ENCODE data around the gene SEC22A. TPM values are rescaled to one million over a fixed set of nuclear protein-coding genes. Genes with fewer than 3 reads are reported as not detected.

Gene SEC22A
- total RNA-seq, 1 donor from 2014 or later, result 9.5 TPM

GRCh38 chr3:123315271-123315595 is 113.5 kb downstream of the SEC22A start:
- H3K27ac ChIP-seq (replicated peaks), result peak overlapping the region; percentile 57
- TF ChIP-seq CTCF (IDR thresholded peaks at IDR 0.05; ENCODE audit: borderline replicate concordance), result no peak
- DNase-seq, result no peak
- H3K4me1 ChIP-seq, result peaks cover 32% of the 10 kb centered on the region
- intact Hi-C loops (cut with micrococcal nuclease), result no loop called here
- H3K4me3 ChIP-seq, result no peak overlapping the region
- peaks cover 81% of the 10 kb centered on the region for H3K36me3 ChIP-seq
- no peaks in the 10 kb centered on the region for H3K9me3 ChIP-seq (replicated peaks)
- H3K27me3 ChIP-seq (ENCODE audit: low read depth), result peaks cover 10% of the 10 kb centered on the region

- Histone ChIP-seq H3K9me3 (replicated peaks) (no peaks in the 10 kb centered on the region), H3K4me1 (peaks cover 56% of the 10 kb centered on the region), H3K36me3 (peaks cover 78% of the 10 kb centered on the region), H3K27me3 (ENCODE audit: low read depth) (peaks cover 10% of the 10 kb centered on the region), H3K27ac (replicated peaks) (no peak overlapping the region), H3K4me3 (no peak overlapping the region)
- DNase-seq, result no peak
- TF ChIP-seq CTCF (IDR thresholded peaks at IDR 0.05; ENCODE audit: borderline replicate concordance), result no peak
- intact Hi-C loops (cut with micrococcal nuclease), result no loop called here
Observed at GRCh38 chr3:123317716-123318115, 116.0 kb downstream of the SEC22A start.

GRCh38 chr3:123318374-123318773 is 116.6 kb downstream of the SEC22A start:
- Histone ChIP-seq H3K9me3 (replicated peaks) (no peaks in the 10 kb centered on the region), H3K36me3 (peaks cover 78% of the 10 kb centered on the region), H3K27me3 (ENCODE audit: low read depth) (peaks cover 10% of the 10 kb centered on the region), H3K4me3 (no peak overlapping the region), H3K27ac (replicated peaks) (no peak overlapping the region), H3K4me1 (peaks cover 62% of the 10 kb centered on the region)
- no peak for DNase-seq
- no peak for TF ChIP-seq CTCF (IDR thresholded peaks at IDR 0.05; ENCODE audit: borderline replicate concordance)
- intact Hi-C loops (cut with micrococcal nuclease), result no loop called here

DNA sequence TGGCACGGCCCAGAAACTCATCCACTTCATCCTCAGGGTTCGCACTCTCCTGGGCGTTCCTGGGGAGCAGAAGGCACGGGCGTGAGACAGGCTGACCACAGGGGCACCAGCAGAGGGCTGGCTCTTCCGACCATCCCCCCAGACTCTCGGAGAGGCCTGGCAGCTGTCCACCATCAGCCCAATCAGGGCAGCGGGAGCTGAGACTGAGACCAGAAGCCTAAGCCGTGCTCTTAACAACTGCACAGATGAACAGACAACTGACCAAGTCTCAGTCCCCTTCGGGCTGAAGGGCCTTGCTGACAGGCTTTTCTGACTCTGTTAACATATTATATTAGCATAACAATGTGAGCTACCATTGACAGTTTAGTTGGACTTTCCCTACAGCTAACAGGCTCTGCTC is 118.0 kb downstream of the SEC22A start:
- H3K27ac ChIP-seq (replicated peaks), result peak overlapping the region; percentile 64
- H3K4me3 ChIP-seq, result no peak overlapping the region
- no peak for DNase-seq
- peaks cover 63% of the 10 kb centered on the region for H3K4me1 ChIP-seq
- TF ChIP-seq CTCF (IDR thresholded peaks at IDR 0.05; ENCODE audit: borderline replicate concordance), result no peak
- intact Hi-C loops (cut with micrococcal nuclease), result no loop called here
- H3K27me3 ChIP-seq (ENCODE audit: low read depth), result peaks cover 4% of the 10 kb centered on the region
- no peaks in the 10 kb centered on the region for H3K9me3 ChIP-seq (replicated peaks)
- H3K36me3 ChIP-seq, result peaks cover 81% of the 10 kb centered on the region

- H3K27ac ChIP-seq (replicated peaks), result peak overlapping the region; percentile 64
- peaks cover 63% of the 10 kb centered on the region for H3K4me1 ChIP-seq
- intact Hi-C loops (cut with micrococcal nuclease), result no loop called here
Observed at GRCh38 chr3:123320221-123320620, 118.5 kb downstream of the SEC22A start.

More at GRCh38 chr3:123320221-123320620, 118.5 kb downstream of the SEC22A start:
- no peaks in the 10 kb centered on the region for H3K9me3 ChIP-seq (replicated peaks)
- H3K36me3 ChIP-seq, result peaks cover 81% of the 10 kb centered on the region
- no peak for TF ChIP-seq CTCF (IDR thresholded peaks at IDR 0.05; ENCODE audit: borderline replicate concordance)
- H3K4me3 ChIP-seq, result no peak overlapping the region
- DNase-seq, result no peak
- peaks cover 4% of the 10 kb centered on the region for H3K27me3 ChIP-seq (ENCODE audit: low read depth)

Data from left ventricle myocardium inferior (tissue), 1 donor.